GM21786 (cell line): ENCODE measurements around the gene LPCAT3.

Experiments
- ATAC-seq: cut with Tn5 transposase; IDR thresholded peaks from one replicate; pipeline ENCODE4 v1.9.1; 2021; ENCODE audit not compliant: unreplicated experiment

LPCAT3 gene

GRCh38 chr12:7001921-7002591 is 16.2 kb downstream of the LPCAT3 start:
- ATAC-seq = no peak

- ATAC-seq = no peak
These were observed 19.4 kb downstream of the LPCAT3 start for GRCh38 chr12:6998715-6999451.

GRCh38 chr12:6996040-6996441 is 22.2 kb downstream of the LPCAT3 start:
- no peak for ATAC-seq

GRCh38 chr12:6987956-6988553 is 30.2 kb downstream of the LPCAT3 start:
- ATAC-seq = no peak

DNA sequence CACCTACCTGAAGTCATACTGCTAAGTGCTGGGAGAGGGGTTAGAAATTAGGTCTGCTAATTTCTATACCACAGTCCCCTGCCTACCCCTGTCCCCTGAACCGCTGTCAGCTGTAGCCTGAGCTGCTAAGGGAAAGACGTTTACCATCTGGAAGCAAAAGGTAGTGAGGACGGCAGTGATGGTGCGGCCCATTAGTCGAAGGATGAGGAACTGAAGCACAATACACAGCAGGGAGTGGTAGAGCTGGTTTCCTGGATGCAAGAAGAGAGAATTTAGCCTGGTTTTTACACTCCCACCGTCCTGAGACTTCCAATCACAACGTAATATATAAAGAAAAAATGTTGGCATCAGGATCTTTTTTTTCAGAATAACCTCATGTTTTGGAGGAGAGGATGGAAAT is 35.7 kb downstream of the LPCAT3 start:
- ATAC-seq = no peak

DNA sequence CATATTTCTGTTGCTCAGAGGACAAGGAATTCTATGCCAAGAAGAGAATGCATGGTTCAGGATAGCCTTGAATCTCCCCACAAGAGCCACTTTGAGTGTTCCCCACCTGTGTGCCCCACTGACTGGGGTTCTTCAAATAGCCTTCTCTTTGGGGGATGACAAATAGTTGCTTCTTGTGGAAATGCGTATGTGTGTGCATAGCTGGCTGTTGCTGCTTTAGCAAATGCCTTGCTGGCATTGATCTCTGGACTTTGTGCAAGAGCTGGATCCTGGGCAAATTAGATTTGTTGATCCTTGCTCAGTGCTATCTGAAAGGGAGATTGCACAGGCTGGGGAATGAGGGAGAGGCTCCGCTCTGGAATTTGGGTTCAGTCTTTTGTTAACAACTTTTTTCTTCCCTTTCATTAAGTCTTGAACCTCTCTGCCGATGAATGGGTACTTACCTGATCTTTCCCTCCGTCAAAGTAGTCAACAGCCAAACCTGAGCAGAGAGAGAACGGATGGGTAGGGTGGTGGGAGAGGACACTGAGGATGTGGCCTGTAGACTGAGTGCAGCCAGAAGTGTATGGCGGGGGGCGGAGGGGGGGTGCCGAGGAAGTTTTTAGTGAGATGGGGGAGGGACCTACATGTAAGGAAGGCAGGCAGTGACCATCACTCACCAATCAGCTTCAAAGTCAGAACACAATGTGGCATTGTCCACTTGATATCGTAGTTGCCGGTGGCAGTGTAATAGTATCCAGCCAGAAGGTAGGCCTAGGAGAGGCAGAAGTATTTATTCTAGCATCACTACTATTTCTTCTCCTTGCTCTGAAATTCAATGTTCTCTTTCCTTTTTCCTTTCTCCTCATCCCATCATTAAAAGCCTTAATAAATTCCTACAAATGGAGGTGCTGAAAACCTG is 36.9 kb downstream of the LPCAT3 start:
- no peak for ATAC-seq

- no peak for ATAC-seq
These were observed 37.5 kb downstream of the LPCAT3 start for GRCh38 chr12:6980740-6981139.

- no peak for ATAC-seq
These were observed 38.2 kb downstream of the LPCAT3 start for GRCh38 chr12:6980075-6980474.

- ATAC-seq = no peak
These were observed 38.8 kb downstream of the LPCAT3 start for GRCh38 chr12:6979453-6979852.

- no peak for ATAC-seq
These were observed 39.3 kb downstream of the LPCAT3 start for GRCh38 chr12:6979021-6979420.

- ATAC-seq = no peak
These were observed 39.7 kb downstream of the LPCAT3 start for GRCh38 chr12:6978611-6979011.

DNA sequence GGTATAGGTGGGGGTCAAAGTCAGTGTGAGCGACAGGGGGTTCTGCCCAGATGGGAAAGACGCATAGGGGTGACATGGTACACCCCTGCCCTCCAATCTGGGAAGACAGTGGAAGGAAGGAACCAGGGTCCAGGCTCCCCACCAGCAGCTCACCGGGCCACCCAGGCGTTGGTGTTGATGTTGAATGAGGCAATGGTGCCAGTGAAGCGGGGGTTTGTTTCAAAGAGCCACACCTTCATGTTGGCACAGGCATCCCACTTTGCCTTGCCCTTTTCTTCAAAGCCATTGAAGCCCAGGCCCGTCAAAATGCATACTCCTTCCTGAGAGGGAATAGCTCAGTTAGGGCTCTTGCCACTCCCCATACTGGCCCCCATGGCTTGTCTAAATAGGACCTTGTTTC is 40.1 kb downstream of the LPCAT3 start:
- no peak for ATAC-seq

DNA sequence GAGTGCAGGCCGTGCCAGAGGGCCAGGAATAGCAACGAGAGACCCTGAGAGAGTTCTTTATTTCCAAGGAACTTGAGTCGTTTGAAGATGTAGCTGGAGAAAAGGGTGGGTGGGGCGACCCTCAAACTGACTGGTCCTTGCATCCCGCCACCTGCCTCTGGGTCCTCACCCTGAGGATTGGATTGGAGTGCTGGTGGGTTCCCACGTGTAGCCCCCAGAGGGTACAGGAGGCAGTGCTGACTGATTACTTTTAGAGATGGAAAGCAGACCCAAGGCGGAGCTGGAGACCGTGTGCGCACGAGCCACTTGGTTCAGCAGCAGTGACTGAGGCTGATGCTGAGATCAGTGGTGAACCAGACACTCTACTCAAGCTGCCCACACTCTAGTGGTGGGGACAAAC is 40.6 kb downstream of the LPCAT3 start:
- no peak for ATAC-seq

DNA sequence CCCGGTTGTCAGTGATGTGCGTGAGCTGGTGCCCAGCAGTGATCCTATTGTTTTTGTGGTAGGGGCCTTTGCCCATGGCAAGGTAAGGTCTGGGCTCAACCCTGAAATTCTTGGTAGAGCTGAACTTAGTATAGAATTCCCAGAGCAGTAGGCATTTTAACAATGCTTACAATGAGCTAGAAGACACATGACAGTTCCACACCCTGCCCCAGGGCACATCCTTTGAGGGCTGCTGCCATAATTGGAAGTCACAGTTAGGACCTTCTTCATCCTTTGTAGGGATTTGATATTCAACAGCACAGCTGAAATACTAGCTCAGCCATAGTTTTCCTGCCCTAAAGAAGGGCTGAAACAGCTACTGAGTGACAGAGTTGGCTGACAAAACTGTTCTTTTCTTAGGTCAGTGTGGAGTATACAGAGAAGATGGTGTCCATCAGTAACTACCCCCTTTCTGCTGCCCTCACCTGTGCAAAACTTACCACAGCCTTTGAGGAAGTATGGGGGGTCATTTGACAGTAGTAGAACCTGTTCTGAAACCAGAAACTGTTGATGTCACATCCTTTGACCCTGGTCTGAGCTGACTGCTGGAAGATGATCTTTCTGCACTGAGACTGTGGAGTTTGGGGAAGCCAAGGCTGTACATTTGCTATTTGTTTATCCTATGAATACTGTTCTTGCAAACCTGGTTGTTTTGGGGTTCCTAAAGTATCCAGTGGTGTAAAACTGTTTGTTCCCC is 42.8 kb downstream of the LPCAT3 start:
- ATAC-seq = no peak

GRCh38 chr12:6974180-6974579 is 44.1 kb downstream of the LPCAT3 start:
- no peak for ATAC-seq

GRCh38 chr12:6970096-6970527 is 48.2 kb downstream of the LPCAT3 start:
- ATAC-seq = peak; percentile 20

GRCh38 chr12:6968426-6968825 is 49.9 kb downstream of the LPCAT3 start:
- no peak for ATAC-seq

GRCh38 chr12:6967651-6968100 is 50.6 kb downstream of the LPCAT3 start:
- no peak for ATAC-seq

DNA sequence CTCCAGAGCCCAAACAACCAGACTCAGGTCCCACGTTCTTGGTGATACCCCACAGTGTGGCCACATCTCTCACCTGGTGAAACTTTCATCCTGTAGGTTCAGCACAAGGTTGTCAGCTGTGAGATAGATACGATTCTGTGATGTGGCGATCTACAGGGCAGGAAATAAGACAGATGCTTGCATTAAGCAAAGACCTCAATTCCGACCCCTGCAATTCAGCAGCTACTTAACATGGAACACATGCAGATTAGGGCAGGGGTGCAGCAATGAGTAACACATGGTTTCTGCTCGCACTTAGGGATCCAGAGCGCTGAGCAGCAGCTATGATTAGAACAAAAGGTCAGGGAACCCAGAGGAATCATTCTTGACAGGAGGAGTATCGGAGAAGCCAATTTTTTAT is 51.9 kb downstream of the LPCAT3 start:
- ATAC-seq = no peak

- ATAC-seq = no peak
These were observed 52.6 kb downstream of the LPCAT3 start for GRCh38 chr12:6965714-6966113.
